Epidermal melanocyte (primary cell): ENCODE results near the gene BHLHA15.
"Not testable (repeated sequence)": the region's sequence is repeated elsewhere in the genome, so short reads cannot be mapped to it uniquely, and the experiment has no call there.

Experiments used
- DNase-seq: peaks from one replicate; pipeline ENCODE4 v3.0.0; 2011; ENCODE audit warnings: low spot score; ENCODE audit not compliant: insufficient read length

The BHLHA15 gene

DNA sequence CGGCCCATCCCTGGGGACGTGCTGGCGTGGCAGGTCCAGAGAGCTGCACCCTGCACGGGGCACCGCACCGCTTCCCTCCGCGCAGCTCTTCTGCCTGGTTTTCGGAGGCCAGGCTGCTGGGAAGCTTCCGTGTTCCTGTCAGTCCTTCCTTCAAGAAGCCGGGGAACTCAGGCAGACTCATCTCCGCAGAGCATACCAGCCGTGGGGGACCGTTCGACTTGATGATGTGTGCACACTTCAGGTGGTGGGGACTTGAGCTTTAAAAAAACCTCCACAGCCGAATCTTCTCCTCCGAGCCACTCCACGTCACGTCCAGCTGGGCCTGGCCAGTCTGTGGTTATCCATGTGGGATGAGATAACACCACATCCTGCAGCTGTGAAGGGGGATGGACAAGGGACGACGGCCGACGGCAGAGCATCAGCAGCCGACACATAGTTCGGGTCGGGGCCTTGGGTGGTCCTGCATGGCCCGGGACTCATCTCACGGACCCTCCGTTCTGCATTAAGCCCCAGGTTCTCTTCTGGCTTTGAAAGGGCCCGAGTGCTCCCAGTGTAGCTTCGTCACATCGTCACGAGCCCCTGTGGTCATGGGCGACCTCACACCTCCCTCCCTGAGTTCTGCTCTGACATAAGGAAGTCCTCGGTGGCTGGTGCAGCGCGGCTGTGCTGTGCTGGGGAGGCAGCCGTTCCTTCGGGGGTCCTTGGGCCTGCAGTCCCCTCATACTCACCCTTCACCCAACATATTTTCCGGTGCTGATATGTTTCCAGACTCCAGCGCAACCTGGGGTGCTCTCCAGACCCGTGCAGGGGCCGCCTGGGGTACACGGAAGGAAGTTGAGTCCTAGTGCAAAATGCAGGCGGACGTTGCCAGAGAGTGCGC, 4.5 kb upstream of the BHLHA15 start:
- DNase-seq = peak; percentile 12

GRCh38 chr7:98209166-98209920, 1.9 kb upstream of the BHLHA15 start:
- no peak for DNase-seq

DNA sequence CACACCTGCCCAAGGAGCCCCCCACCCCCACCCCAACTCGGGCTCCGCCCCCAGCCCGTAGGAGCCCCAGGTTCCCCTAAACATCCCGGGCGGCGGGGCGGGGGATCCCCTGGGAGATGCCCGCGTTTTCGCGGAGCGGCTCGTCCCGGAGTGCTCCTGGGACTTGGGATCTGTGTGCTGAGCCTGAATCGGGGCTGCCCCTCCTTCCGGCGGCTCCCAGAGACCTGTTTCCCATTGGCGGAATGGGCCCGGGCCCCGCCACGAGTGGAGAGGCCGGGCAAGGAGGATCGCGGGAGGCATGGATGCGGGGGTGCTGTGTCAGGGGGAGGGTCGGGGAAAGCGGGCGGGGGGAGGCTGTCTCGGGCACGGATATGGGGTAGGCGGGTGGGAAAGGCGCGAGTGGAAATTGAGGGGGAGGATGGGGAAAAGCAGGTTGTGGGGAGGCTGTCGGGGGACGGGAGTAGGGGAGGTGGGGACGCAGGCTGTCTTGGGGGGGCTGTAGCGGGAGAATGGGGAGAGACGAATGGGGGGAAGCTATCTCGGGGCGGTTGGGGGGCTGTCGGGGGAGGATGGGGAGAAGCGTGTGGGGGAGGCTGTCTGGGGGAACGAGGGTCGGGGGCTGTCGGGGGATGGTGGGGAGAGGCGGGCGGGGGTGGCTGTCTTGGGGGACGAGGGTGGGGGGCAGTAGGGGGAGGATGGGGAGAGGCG, 572 bp upstream of the BHLHA15 start:
- DNase-seq = no peak

GRCh38 chr7:98211676-98212531, 665 bp downstream of the BHLHA15 start:
- DNase-seq = no peak

DNA sequence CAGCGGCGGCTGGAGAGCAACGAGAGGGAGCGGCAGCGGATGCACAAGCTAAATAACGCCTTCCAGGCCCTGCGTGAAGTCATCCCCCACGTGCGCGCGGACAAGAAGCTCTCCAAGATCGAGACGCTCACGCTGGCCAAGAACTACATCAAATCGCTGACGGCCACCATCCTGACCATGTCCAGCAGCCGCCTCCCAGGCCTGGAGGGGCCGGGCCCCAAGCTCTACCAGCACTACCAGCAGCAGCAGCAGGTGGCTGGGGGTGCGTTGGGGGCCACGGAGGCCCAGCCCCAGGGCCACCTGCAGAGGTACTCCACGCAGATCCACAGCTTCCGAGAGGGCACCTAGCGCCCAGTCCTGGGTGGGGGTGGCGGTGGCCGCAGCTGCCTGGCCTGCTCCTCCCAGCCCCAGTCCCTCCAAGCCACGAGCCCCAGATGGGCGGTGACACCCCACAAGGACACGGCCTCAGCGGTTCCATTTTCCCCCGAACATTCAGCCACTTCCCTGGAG, 1.3 kb downstream of the BHLHA15 start:
- no peak for DNase-seq

GRCh38 chr7:98213296-98213887, 2.2 kb downstream of the BHLHA15 start:
- no peak for DNase-seq

DNA sequence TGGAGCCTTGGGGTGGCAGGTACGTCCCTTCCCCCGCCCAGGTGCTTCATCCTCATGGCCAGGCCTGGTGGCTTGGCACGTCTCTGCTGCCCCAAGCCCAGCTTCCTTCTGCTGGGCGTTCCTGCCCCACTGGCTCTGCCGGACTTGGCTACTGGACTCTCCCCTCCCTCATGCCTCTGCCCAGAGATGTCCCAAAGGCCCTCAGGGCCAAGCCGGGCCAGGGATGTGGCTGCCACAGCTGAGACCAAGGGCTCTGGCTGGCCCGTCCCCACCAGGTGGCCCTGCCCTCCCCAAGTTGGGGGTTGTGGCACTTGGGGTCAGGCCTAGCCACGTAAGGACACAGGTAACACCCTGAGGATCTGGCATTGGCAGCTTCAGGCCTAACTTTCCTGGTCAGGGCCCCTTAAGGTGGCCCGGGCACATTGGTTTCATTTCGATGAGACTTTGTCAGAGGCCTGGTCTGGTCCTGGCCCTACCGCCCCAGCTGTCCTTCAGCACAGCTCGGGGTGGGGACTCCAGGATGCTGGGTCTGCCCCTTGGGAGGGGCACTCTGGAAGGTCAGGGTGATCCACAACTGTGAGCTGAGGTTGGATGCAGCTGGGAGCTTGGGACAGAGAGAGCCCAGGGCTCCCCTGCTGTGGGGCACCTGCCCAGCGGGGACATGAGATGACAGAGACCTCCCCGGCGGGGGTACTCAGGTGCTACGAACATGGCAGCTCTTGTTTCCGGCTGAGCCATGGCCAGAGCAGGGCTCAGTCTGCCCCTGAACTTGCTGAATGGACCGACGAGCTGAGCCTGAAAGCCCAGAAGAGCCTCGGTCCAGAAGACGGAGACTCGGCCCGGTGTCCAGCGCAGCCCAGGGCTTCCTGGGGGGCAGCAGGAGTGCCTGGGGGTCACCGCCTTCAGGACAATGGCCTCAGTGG, 2.9 kb downstream of the BHLHA15 start:
- no peak for DNase-seq

DNA sequence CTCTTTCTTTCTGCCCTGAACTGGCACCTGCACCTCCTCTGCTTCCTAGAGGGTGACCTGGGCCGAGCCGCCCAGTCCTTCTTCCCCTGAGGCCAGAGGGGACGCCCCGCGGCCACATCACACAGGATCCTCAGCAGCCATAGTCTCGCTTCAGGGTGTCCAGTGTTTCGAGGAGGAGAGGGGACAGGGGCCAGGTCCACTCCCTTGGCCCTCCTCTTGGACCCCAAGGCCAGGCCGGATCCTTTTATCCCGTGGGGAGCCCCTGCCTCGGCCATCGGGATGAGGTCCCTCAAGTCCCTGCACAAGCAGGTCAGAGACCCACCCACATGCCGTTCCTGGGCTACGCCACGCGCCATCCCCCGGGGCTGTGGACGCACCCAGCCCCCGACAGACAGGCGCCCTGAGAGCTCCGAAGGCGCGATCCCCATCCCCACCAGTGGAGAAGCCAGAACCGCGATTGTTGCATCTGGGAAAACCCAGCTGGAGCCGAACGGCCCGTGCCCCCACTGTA, 3.6 kb downstream of the BHLHA15 start:
- no peak for DNase-seq

DNA sequence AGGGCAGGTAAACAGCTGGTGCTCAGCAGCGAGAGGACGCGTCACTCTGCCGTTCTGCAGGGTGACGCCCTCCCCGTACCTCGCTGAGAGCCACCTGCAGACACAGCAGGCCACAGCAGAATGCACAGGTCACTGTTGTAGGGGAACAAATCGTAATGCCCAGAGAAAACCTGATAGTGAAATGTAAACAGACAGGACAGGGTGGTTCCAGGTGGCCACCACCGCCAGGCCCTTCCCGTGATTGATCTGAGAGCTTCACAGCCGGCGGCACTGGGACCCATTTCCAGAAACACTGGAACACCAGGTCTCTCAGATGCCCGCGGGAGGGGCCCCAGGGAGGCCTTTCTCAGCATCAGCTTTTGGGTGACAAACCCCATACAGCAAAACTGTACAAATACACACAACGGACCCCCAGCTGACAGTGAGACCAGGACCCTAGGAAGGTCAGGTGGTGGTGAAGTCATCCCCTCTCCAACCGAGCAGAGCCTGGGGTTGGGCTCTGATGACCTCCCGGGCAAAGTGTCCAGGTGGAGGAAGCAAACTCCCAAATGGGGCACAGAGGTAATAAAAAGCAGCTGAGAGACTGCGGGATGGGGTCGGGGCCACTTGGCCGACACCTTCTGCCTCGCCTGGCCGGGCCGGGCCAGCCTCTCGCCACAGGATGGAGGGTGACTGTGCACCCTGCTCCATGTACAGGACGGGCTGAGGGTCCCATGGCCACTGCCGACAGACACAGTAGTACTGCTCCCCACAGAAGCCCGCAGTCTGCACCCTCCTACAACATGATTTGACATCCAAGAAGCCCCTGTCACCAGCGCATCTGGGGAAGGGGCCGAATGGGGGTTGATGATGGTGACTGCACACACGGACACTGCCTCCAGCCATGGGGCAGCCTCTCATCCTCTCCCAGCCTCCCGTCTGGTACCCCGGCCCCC, 4.6 kb downstream of the BHLHA15 start:
- DNase-seq = no peak

DNA sequence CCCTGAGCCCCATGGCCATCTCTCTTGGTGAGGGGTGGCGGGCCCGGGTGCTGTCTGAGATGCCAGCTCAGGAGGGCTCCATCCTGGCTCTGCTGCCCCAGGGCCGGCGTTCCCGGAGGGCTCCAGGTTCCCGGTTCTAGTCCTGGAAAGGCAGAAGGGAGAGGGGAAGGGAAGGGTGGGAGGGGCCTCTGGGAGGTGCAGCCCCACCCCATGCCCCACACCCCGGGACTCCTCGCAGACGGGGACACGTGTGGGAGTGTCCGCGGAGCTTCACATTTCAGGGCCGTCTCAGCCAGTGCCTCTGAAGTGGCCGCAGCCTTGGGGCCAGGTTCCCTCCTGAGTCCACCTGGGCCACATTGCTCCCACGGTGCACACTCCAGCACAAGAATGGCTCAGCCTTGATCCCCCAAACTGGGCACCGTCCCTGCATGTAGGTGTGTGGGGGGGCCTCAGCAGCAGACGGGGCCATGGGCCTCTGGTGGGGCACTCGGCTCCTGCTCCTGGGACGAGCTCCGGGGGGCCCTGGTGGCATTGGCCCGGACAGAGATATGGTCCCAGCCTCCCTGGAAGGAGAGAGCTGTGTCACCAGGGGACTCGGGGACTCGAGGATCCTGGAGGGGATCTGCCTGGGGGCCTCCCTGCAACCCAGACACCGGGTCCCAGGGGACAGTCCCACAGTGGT, 5.8 kb downstream of the BHLHA15 start:
- no peak for DNase-seq

DNA sequence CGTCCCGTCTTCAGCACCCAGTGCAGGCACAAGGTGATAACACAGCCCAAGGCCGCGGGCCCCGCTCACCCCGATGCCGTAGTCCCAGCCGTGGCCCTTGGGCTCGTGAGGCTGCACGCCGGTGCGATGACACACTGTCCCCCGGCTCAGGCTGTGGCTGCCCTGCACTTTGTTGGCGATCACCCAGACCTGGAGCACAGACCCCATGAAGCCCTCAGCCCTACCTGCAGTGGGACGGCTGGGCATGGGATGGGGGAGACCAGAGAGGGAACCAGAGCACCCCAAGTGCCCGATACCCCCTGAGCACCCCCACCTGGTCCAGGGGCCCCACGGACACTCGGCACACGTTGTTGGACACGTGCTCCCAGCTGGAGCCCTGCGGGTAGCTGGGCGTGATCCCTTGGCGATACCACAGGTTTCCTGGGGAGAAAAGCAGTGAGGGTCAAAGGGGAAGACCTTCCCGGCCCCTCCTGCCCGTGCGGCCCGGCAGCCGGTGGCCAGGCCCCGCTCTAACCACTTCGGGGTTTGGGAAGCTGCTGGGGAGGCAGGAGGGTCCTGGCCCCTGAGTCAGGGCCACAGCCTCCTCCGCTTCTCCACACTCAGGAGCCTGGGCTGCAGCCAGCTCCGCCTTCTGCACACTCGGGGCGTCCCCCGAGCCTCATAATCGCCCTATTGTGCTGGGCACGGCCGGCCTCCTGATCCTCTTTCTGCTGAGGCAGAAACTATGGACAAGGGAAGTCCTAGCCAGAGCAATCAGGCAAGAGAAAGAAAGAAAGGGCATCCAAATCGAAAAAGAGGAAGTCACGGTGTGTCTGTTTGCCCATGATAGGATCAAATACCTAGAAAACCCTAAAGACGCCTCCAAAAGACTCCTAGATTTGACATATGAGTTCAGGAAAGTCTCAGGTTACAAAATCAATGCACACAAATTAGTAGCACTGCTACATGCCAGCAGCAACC, 6.7 kb downstream of the BHLHA15 start:
- peak; percentile 83 for DNase-seq

GRCh38 chr7:98219382-98219781, 8.1 kb downstream of the BHLHA15 start:
- DNase-seq = not testable (repeated sequence)

- DNase-seq = no peak
Measured at GRCh38 chr7:98221611-98222532, 10.6 kb downstream of the BHLHA15 start.

GRCh38 chr7:98222533-98223195, 11.4 kb downstream of the BHLHA15 start:
- no peak for DNase-seq
